Endothelial cell of umbilical vein (primary cell): ENCODE results near the gene GSDMA. TPM values are rescaled to one million over a fixed set of nuclear protein-coding genes. Genes with fewer than 3 reads are reported as not detected.

ENCODE experiments used
- BruUV-seq: library from RNA; stranded (reverse); fragments of 400-500 nt; replicated peaks from 2 replicates; lab custom pipeline; 2021; lab: Mats Ljungman, UMichigan
- CTCF ChIA-PET: fragments of 300-600, 350-600 bp; sonication (Branson Sonifier 250); formaldehyde crosslinking; loops from one replicate; lab custom pipeline; 2021; ENCODE audit warnings: antibody characterized with exemption, inconsistent platforms; lab: Charles Lee
- POLR2A ChIA-PET: fragments of 300-600, 350-600 bp; sonication (Branson Sonifier 250); formaldehyde crosslinking; loops from one replicate; lab custom pipeline; 2021; ENCODE audit warnings: antibody characterized with exemption, inconsistent platforms; lab: Charles Lee
- DNase-seq: peaks from one replicate; pipeline ENCODE4 v3.0.0-alpha.2; 2011; ENCODE audit warnings: low read depth, low spot score
- FAIRE-seq: peaks from 2 replicates; lab custom pipeline; 2011; peaks lifted over from hg19 to GRCh38; lab: Jason Lieb, UNC
- H2AFZ ChIP-seq: 2 replicates; pipeline ENCODE4 v1.6.0; 2012; ENCODE audit warnings: low read depth, low read length, control low read depth, inconsistent platforms
- H3K27ac ChIP-seq: 2 replicates; pipeline ENCODE4 v1.5.1; 2011; ENCODE audit warnings: low read depth, mild to moderate bottlenecking, control low read depth, low read length, moderate library complexity; ENCODE audit not compliant: insufficient read depth
- H3K27me3 ChIP-seq, 2 experiments: 2 replicates each; pipeline versions ENCODE4 v1.6.0 to v1.6.1; 2011; ENCODE audit warnings: low read length in 2 of 2, mixed read lengths in 1 of 2; ENCODE audit not compliant: control insufficient read depth in 2 of 2, insufficient read depth in 2 of 2
- H3K36me3 ChIP-seq, 2 experiments: 2 replicates in 1 of 2; 3 replicates in 1 of 2; pipeline ENCODE4 v1.5.1; 2011; ENCODE audit warnings: low read length in 2 of 2, mild to moderate bottlenecking in 1 of 2, moderate library complexity in 1 of 2; ENCODE audit not compliant: control insufficient read depth in 2 of 2, insufficient read depth in 2 of 2; ENCODE audit errors: extremely low read depth in 1 of 2
- H3K4me1 ChIP-seq: 3 replicates; pipeline ENCODE4 v1.5.1; 2011; ENCODE audit warnings: mild to moderate bottlenecking, low read length; ENCODE audit not compliant: control insufficient read depth, insufficient read depth; ENCODE audit errors: extremely low read depth
- H3K4me2 ChIP-seq: 2 replicates; pipeline ENCODE4 v1.6.1; 2011; ENCODE audit warnings: low read length, control low read depth, mixed read lengths; ENCODE audit not compliant: insufficient read depth
- H3K4me3 ChIP-seq, 3 experiments: fragments of 200-600 bp in 1 of 3; sonication (generic), shearing (Covaris generic) in 1 of 3; replicated peaks in 1 of 3; 2 replicates each; pipeline ENCODE4 v1.5.1; 2011 to 2016; ENCODE audit warnings: control low read depth in 3 of 3, low read length in 3 of 3, mild to moderate bottlenecking in 2 of 3, inconsistent platforms in 1 of 3, low read depth in 1 of 3, moderate library complexity in 1 of 3; ENCODE audit not compliant: insufficient read depth in 1 of 3
- H3K79me2 ChIP-seq: 2 replicates; pipeline ENCODE4 v1.6.0; 2012; ENCODE audit warnings: low read length, inconsistent platforms; ENCODE audit not compliant: control insufficient read depth, insufficient read depth
- H3K9ac ChIP-seq: replicated peaks from 2 replicates; pipeline ENCODE3; 2011; ENCODE audit warnings: low read length, control low read depth; ENCODE audit not compliant: insufficient read depth; ENCODE audit errors: extremely low read depth
- H3K9me1 ChIP-seq: replicated peaks from 3 replicates; pipeline ENCODE4 v1.6.0; 2011; ENCODE audit warnings: mild to moderate bottlenecking, low read length; ENCODE audit not compliant: control insufficient read depth, insufficient read depth; ENCODE audit errors: extremely low read depth
- H3K9me3 ChIP-seq: replicated peaks from 2 replicates; pipeline ENCODE4 v1.5.1; 2012; ENCODE audit warnings: low read length, inconsistent platforms; ENCODE audit not compliant: control insufficient read depth, insufficient read depth
- H4K20me1 ChIP-seq: replicated peaks from 2 replicates; pipeline ENCODE3; 2011; ENCODE audit warnings: mild to moderate bottlenecking, low read length; ENCODE audit not compliant: control insufficient read depth, insufficient read depth; ENCODE audit errors: extremely low read depth
- CTCF ChIP-seq, 2 donors: IDR thresholded peaks; 1 replicate in 1 of 2; 2 replicates in 1 of 2; pipeline ENCODE4 v1.5.1; 2011; ENCODE audit warnings: low read length in 2 of 2, mild to moderate bottlenecking in 2 of 2, moderate library complexity in 2 of 2, control low read depth in 1 of 2, inconsistent platforms in 1 of 2, low read depth in 1 of 2; ENCODE audit not compliant: insufficient read depth in 1 of 2; ENCODE audit errors: extremely low read depth in 1 of 2
- EZH2 ChIP-seq: IDR thresholded peaks from 2 replicates; pipeline ENCODE4 v1.6.1; 2012; ENCODE audit warnings: borderline replicate concordance, low read depth, mild to moderate bottlenecking, moderate library complexity, low read length, inconsistent platforms; ENCODE audit not compliant: severe bottlenecking
- FOS ChIP-seq: IDR thresholded peaks from 2 replicates; pipeline ENCODE4 v1.6.1; 2011; ENCODE audit warnings: mild to moderate bottlenecking, low read length, moderate library complexity, borderline replicate concordance; ENCODE audit not compliant: insufficient read depth
- GATA2 ChIP-seq: IDR thresholded peaks from 2 replicates; pipeline ENCODE4 v1.7.0; 2011; ENCODE audit warnings: low read depth, mild to moderate bottlenecking, moderate library complexity, mixed read lengths, low read length; ENCODE audit not compliant: insufficient read length, insufficient read depth
- JUN ChIP-seq: IDR thresholded peaks from 2 replicates; pipeline ENCODE4 v1.6.1; 2011; ENCODE audit warnings: borderline replicate concordance, low read depth; ENCODE audit not compliant: insufficient read length, insufficient read depth
- MAX ChIP-seq: IDR thresholded peaks from 2 replicates; pipeline ENCODE4 v1.6.1; 2011; ENCODE audit not compliant: insufficient read depth, insufficient read length
- MYC ChIP-seq: IDR thresholded peaks from one replicate; pipeline ENCODE4 v1.6.1; 2011; ENCODE audit warnings: mild to moderate bottlenecking, low read depth, low read length
- POLR2A ChIP-seq: IDR thresholded peaks from 2 replicates; pipeline ENCODE4 v1.6.1; 2012; ENCODE audit warnings: low read depth, mild to moderate bottlenecking, control low read depth, low read length
- POLR2AphosphoS5 ChIP-seq: IDR thresholded peaks from 2 replicates; pipeline ENCODE4 v1.6.1; 2012; ENCODE audit warnings: low read depth, mild to moderate bottlenecking, control low read depth, low read length, moderate library complexity; ENCODE audit not compliant: insufficient read depth
- dilution Hi-C: fragments of 300-500 bp; cut with MboI; formaldehyde crosslinking; loops from one replicate; pipeline ENCODE4 v1.15.0; 2019; ENCODE audit warnings: low sequenced_read_pairs; ENCODE audit not compliant: extremely low pct_ligation_motif_present
- intact Hi-C: fragments of 100-400 bp; cut with micrococcal nuclease; formaldehyde crosslinking; loops from one replicate; pipeline ENCODE4 v1.10.0; 2022
- polyA plus RNA-seq, 4 experiments: library from polyadenylated mRNA; depleted of rRNA in 3 of 4; stranded (reverse) in 3 of 4; unstranded in 1 of 4; fragments of >200 nt; gene quantifications; 2 replicates each; pipeline versions ENCODE4 v1.2.1 to v1.2.3, GENCODE V29; 2011 to 2012; ENCODE audit warnings: missing spikeins in 1 of 4
- total RNA-seq: library from RNA; stranded (reverse); gene quantifications from 2 replicates; pipeline ENCODE4 v1.2.3, GENCODE V29; 2021

Gene GSDMA
- total and polyA plus RNA-seq, 2 donors (not counting 3 experiments of a cell fraction or from before 2014, with no cell fraction given), result not detected

GRCh38 chr17:39960524-39961041, 2.2 kb upstream of the GSDMA start:
- H3K4me3 ChIP-seq, result no peak overlapping the region
- CTCF ChIA-PET, result interaction anchor here (2.0 to 2.5 kb wide), 2 partner anchors 19 to 67 kb away, joined by 13 to 15 read pairs; partner anchors contain the start of gene PSMD3
- no peak overlapping the region for H2AFZ ChIP-seq
- POLR2A ChIA-PET, result no interaction called here
- H3K79me2 ChIP-seq, result no peaks in the 10 kb centered on the region
- FAIRE-seq, result no peak
- H3K9me1 ChIP-seq, result no peaks in the 10 kb centered on the region
- H3K9me3 ChIP-seq, result no peaks in the 10 kb centered on the region
- no peak overlapping the region for H3K4me2 ChIP-seq
- H3K9ac ChIP-seq, result no peak overlapping the region
- intact Hi-C loops (no loop called here), dilution Hi-C loops (no loop called here)
- H3K36me3 ChIP-seq, result no peaks in the 10 kb centered on the region
- no peaks in the 10 kb centered on the region for H4K20me1 ChIP-seq
- H3K27me3 ChIP-seq, result peaks cover 0 to 4% of the 10 kb centered on the region in 2 experiments
- no TSS peak for BruUV-seq
- H3K4me1 ChIP-seq, result no peaks in the 10 kb centered on the region
- DNase-seq, result no peak
- no peak for TF ChIP-seq EZH2
- TF ChIP-seq CTCF (IDR thresholded peaks at IDR 0.05; ENCODE audit: extremely low read depth in 1 of 2, insufficient read depth in 1 of 2, low read depth in 1 of 2, low read length in 2 of 2), result no peak
- no peak for TF ChIP-seq JUN
- no peak for TF ChIP-seq MYC
- no peak for TF ChIP-seq POLR2AphosphoS5
- TF ChIP-seq GATA2, result no peak
- TF ChIP-seq POLR2A, result no peak
- TF ChIP-seq FOS, result no peak
- TF ChIP-seq MAX, result no peak
- H3K27ac ChIP-seq, result no peak overlapping the region
